ENCODE data around the gene DENND1A. TPM values are rescaled to one million over a fixed set of nuclear protein-coding genes. Genes with fewer than 3 reads are reported as not detected.

The DENND1A gene
- total and polyA plus RNA-seq, 2 of the 13 experiments (the other 11 are each of a cell fraction or from before 2014, with no cell fraction given), result 14.8 to 30.1 TPM

DNA sequence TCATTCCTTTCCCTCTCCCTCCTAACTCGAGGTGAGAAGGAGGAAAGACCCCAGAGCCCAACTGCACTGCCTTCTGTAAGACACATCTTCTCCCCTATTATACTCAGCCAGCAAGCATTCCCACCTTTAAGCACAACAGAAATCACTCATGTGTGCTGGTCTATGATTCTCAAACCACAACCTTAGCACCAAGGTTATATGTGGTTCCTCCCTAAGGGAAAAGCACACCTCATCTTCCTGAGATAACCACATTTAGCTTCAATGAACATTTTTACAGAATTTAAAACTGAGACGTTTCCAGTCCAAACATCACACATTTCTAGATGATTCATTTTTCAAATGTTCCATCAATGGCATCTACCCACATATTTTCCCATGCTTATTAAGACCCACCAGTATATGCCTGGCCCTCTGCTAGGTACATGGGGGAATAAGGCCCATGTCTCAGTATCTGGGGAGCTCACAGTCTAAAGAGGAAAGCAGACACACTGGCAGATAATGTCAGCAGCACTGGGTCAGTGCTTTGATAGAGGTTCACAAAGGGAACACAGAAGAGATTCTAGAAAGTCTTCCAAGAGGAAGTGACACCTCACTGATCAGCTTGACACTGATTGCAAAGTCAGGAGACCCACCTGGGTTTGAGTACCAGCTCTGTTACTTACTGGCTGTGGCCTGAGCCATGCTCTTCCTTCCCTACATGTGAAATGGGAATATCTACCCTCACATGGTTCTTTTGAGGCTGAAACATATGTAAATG lies 245.4 kb downstream of the DENND1A start:
- ChIA-PET POLR2A (no interaction called here), CTCF (ENCODE audit: low intra/inter-chr PET ratio, low total read pairs) (no interaction called here)
- 84% methylated on average over 2 of the region's 2 CpGs for WGBS (ENCODE audit: low lambda C conversion rate)
- H3K4me3 ChIP-seq (replicated peaks in 1 of 3; ENCODE audit: insufficient read depth in 1 of 3, low read depth in 2 of 3, low read length in 3 of 3), result no peak overlapping the region
- no peak for DNase-seq (ENCODE audit: low spot score)
- H3K27ac ChIP-seq (ENCODE audit: extremely low read length, insufficient read depth, low read length), result no peak overlapping the region
- no peak overlapping the region for H3K4me2 ChIP-seq (ENCODE audit: low read depth, low read length)
- H3K27me3 ChIP-seq (ENCODE audit: control insufficient read depth in 1 of 2, insufficient read depth in 2 of 2, low read length in 2 of 2), result no peaks in the 10 kb centered on the region
- peaks cover 7% of the 10 kb centered on the region; the same call in 1 of the 2 replicates for H4K20me1 ChIP-seq (ENCODE audit: insufficient read depth, low read length)
- in situ Hi-C loops (cut with HindIII; ENCODE audit: extremely low pct_ligation_motif_present, low pct_unique_long_range_greater_than_20kb) (no loop called here), intact Hi-C loops (cut with micrococcal nuclease; ENCODE audit: unreplicated experiment) (no loop called here)
- no peak overlapping the region for H2AFZ ChIP-seq (ENCODE audit: low read length)
- BruUV-seq (replicated peaks), result no TSS peak
- H3K9ac ChIP-seq (ENCODE audit: insufficient read depth, low read depth, low read length), result no peak overlapping the region
- TF ChIP-seq ZNF24 (IDR thresholded peaks at IDR 0.05), result no peak
- no peak for TF ChIP-seq ZNF160 (CRISPR knock-in tag; IDR thresholded peaks at IDR 0.05)
- TF ChIP-seq ETV6 (CRISPR knock-in tag; conservative IDR thresholded peaks at IDR 0.05), result no peak
- TF ChIP-seq, protein P1, sequence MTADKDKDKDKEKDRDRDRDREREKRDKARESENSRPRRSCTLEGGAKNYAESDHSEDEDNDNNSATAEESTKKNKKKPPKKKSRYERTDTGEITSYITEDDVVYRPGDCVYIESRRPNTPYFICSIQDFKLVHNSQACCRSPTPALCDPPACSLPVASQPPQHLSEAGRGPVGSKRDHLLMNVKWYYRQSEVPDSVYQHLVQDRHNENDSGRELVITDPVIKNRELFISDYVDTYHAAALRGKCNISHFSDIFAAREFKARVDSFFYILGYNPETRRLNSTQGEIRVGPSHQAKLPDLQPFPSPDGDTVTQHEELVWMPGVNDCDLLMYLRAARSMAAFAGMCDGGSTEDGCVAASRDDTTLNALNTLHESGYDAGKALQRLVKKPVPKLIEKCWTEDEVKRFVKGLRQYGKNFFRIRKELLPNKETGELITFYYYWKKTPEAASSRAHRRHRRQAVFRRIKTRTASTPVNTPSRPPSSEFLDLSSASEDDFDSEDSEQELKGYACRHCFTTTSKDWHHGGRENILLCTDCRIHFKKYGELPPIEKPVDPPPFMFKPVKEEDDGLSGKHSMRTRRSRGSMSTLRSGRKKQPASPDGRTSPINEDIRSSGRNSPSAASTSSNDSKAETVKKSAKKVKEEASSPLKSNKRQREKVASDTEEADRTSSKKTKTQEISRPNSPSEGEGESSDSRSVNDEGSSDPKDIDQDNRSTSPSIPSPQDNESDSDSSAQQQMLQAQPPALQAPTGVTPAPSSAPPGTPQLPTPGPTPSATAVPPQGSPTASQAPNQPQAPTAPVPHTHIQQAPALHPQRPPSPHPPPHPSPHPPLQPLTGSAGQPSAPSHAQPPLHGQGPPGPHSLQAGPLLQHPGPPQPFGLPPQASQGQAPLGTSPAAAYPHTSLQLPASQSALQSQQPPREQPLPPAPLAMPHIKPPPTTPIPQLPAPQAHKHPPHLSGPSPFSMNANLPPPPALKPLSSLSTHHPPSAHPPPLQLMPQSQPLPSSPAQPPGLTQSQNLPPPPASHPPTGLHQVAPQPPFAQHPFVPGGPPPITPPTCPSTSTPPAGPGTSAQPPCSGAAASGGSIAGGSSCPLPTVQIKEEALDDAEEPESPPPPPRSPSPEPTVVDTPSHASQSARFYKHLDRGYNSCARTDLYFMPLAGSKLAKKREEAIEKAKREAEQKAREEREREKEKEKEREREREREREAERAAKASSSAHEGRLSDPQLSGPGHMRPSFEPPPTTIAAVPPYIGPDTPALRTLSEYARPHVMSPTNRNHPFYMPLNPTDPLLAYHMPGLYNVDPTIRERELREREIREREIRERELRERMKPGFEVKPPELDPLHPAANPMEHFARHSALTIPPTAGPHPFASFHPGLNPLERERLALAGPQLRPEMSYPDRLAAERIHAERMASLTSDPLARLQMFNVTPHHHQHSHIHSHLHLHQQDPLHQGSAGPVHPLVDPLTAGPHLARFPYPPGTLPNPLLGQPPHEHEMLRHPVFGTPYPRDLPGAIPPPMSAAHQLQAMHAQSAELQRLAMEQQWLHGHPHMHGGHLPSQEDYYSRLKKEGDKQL (CRISPR knock-in tag; IDR thresholded peaks at IDR 0.05; ENCODE audit: low read depth), result no peak
- no peaks in the 10 kb centered on the region for H3K79me2 ChIP-seq (ENCODE audit: insufficient read depth, low read length)
- H3K4me1 ChIP-seq (ENCODE audit: insufficient read depth, low read length), result peaks cover 33% of the 10 kb centered on the region
- no peak for ATAC-seq
- no peaks in the 10 kb centered on the region for H3K9me3 ChIP-seq (ENCODE audit: low read length)
- H3K36me3 ChIP-seq (replicated peaks in 1 of 2; ENCODE audit: control insufficient read depth in 1 of 2, insufficient read depth in 2 of 2, low read length in 2 of 2), result no peaks in the 10 kb centered on the region; a peak in 2 of 5 replicates
- FAIRE-seq, result no peak
